ENCODE results near the gene UPF1.

GRCh38 chr19:18860725-18861124 lies 29.0 kb downstream of the UPF1 start:
- no peak for TF ChIP-seq CTCF (conservative IDR thresholded peaks at IDR 0.05)
- no peak for TF ChIP-seq ZFX (IDR thresholded peaks at IDR 0.05)
